ENCODE data around the gene POLD3.

DNA sequence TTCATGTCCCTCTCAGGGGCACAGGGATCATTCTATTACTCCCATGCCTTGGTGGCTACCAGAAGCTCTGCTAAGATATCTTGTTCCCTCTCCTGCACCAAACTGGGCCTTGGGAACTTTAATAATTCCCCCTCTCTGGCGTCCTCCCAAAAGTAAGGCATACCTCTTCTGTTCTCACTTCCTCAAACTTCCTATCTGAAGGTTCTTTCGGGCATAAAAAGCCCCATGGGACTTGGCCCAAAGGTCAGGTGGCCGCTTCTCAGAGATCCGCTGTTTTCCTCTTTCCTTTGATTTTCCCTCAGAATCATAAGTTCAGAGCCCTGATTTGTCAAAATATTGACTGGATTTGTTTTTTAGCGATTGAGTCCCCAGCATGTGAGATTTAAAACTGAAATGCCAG is 13.0 kb downstream of the POLD3 start:
- TF ChIP-seq, protein P1, sequence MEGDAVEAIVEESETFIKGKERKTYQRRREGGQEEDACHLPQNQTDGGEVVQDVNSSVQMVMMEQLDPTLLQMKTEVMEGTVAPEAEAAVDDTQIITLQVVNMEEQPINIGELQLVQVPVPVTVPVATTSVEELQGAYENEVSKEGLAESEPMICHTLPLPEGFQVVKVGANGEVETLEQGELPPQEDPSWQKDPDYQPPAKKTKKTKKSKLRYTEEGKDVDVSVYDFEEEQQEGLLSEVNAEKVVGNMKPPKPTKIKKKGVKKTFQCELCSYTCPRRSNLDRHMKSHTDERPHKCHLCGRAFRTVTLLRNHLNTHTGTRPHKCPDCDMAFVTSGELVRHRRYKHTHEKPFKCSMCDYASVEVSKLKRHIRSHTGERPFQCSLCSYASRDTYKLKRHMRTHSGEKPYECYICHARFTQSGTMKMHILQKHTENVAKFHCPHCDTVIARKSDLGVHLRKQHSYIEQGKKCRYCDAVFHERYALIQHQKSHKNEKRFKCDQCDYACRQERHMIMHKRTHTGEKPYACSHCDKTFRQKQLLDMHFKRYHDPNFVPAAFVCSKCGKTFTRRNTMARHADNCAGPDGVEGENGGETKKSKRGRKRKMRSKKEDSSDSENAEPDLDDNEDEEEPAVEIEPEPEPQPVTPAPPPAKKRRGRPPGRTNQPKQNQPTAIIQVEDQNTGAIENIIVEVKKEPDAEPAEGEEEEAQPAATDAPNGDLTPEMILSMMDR (IDR thresholded peaks at IDR 0.05), result no peak
- TF ChIP-seq POLR2A (IDR thresholded peaks at IDR 0.05), result no peak

Data from esophagus squamous epithelium (tissue), 4 donors.